ENCODE measurements around the gene RAB20.

The RAB20 gene

GRCh38 chr13:110529522-110530311 is 31.8 kb downstream of the RAB20 start:
- DNase-seq (ENCODE audit: low read depth) = no peak

GRCh38 chr13:110528911-110529310 is 32.6 kb downstream of the RAB20 start:
- DNase-seq (ENCODE audit: low read depth) = no peak

GRCh38 chr13:110528371-110528770 is 33.2 kb downstream of the RAB20 start:
- DNase-seq (ENCODE audit: low read depth) = peak; percentile 99

- peak; percentile 54 for DNase-seq (ENCODE audit: low read depth)
Measured at GRCh38 chr13:110525328-110526319, 35.9 kb downstream of the RAB20 start.

DNA sequence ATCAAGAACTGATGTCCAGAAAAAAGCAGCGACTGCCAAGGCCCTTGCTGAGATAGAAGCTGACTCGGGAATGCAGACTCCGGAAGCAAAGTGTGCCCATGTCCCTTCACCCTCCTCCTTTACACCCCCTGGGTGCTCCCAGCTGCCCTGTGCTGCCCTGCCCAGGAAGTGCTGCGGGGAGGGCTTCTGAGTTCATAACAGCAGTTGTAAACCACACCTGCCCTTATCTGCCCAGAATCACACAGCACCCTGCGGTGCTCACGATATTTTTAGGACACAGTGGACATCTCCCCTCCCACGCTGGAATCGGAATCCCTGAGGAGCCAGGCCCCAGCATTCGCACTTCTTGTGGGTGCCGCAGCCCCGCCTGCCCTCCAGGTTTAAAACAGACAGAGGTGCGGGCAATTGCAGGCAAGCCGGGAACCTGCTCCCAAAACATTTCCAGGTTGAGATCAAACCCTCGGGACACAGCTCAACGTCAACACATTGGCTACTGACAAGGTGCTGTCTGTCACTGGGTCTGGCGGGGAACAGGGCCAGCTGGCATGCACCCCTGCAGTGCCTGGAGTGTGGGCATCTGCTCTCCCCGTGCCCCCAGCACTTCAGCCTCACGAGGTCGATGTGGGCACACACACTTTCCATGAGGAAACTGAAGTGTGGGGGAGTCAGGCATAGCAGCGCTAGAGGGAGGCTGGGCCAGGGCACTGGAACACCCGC is 36.8 kb downstream of the RAB20 start:
- DNase-seq (ENCODE audit: low read depth) = no peak

GRCh38 chr13:110523838-110524540 is 37.5 kb downstream of the RAB20 start:
- DNase-seq (ENCODE audit: low read depth) = no peak

DNA sequence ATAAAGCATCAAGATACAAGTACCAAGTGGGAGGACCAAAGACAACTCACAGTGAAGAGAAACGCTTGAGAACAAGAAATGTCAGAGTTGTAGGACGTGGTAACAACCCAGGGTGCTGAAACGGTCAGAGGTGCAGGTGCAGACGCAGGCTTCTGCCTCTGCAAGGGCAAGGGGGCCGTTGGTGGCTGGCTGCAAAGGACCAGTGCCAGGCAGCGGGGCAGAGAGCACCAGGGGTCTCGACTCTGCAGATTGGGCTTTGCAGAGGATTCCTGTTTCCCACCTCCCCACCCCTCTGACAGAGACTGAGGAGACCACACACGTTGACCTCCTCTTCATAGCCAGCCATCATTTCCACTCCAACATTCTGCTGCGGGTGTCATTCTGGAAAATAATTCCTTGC is 38.3 kb downstream of the RAB20 start:
- DNase-seq (ENCODE audit: low read depth) = no peak

GRCh38 chr13:110522721-110523120 is 38.8 kb downstream of the RAB20 start:
- DNase-seq (ENCODE audit: low read depth) = no peak

- peak; percentile 78 for DNase-seq (ENCODE audit: low read depth)
Measured at GRCh38 chr13:110521946-110522345, 39.6 kb downstream of the RAB20 start.

- DNase-seq (ENCODE audit: low read depth) = no peak
Measured at GRCh38 chr13:110521296-110521680, 40.2 kb downstream of the RAB20 start.

DNA sequence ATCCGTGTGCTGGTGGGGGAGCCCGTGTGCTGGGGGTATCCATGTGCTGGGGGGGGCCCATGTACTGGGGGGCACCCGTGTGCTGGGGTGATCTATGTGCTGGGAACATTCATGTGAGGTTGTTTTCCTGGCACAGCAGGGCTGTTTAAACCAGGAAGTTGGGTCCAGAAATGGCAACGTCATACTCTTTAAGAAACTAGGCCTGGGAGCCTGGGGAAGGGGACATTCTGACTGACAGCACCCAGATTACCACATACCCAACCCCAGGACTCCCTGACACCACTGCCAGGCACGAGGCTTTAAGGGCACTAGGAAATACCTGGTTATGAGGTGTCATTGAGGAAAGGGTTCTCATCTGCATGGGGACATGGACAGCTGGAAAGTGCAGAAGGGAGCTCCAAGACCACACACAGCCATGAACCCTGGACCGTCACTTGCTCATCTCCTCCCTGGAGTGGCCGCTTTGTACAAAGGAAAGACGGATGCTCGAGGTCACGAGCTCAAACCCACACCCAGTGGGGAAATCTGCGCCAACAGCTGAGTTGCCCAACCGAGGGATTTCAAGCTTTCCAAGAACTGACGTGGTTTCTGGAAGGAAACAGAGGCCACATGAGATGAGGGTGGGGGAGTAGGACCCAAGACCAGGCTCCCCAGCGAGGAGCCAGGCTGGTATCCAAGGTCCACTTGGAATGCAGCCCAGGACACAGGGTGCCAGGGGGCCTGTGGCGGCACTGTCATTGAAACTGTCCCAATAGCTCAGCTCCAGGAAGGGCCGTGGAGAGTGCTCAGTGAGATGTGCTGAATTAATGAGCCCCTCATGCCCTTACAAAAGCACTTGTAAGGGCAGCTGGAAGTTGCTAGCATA is 40.9 kb downstream of the RAB20 start:
- DNase-seq (ENCODE audit: low read depth) = peak; percentile 98

DNA sequence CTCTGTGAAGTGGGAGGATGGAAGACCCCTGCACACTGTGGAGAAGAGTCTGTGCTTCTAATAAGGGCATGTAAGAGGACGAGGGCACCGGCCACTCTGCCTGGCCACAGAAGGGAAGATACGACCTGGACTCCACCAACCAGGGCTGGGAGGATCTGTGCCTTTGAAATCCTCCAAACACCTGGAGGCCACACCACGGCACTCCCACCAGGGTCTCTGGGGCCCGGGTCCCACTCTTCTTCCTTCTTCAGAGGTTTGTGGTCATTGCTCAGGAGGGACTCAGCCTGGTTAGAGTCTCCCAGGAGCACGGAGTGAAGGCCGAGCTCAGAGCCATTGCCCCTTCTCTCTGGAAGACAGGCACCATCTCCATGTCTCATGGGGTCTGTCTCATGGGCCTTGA is 42.0 kb downstream of the RAB20 start:
- no peak for DNase-seq (ENCODE audit: low read depth)

- DNase-seq (ENCODE audit: low read depth) = no peak
Measured at GRCh38 chr13:110519046-110519445, 42.5 kb downstream of the RAB20 start.

DNA sequence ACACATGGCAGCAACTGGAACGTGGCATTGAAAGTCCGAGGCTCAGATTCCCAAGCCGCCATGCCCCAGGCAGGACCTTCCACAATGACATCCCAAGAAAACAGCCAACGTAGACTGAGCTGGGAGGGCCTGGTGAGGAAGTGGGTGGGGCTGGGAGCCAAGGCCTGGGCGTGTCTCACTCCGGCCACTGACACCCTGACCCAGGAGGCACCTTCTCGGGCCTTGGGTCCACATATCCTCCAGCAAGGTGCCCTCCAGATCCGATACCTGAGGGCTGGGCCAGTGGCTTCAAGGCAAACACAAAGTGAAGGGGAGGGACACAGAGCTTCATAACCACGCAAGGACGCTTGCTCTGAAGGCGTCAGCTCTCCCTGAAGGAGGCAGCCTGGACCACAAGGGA is 43.0 kb downstream of the RAB20 start:
- DNase-seq (ENCODE audit: low read depth) = no peak

DNA sequence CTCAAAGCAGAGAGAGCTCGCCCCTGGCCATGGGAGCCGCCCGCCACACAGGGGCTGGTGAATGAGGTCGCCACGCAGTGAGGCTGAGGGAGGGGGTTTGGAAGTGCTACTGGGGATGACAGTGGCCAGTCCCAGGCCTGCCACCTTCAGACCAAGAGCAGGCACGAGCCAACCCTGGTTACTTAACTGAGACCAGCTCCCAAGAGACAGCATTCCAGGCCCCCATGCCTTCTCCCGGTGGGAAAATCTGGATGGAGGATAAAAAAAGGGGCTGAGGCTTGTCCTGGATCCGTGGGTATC is 43.3 kb downstream of the RAB20 start:
- no peak for DNase-seq (ENCODE audit: low read depth)

DNA sequence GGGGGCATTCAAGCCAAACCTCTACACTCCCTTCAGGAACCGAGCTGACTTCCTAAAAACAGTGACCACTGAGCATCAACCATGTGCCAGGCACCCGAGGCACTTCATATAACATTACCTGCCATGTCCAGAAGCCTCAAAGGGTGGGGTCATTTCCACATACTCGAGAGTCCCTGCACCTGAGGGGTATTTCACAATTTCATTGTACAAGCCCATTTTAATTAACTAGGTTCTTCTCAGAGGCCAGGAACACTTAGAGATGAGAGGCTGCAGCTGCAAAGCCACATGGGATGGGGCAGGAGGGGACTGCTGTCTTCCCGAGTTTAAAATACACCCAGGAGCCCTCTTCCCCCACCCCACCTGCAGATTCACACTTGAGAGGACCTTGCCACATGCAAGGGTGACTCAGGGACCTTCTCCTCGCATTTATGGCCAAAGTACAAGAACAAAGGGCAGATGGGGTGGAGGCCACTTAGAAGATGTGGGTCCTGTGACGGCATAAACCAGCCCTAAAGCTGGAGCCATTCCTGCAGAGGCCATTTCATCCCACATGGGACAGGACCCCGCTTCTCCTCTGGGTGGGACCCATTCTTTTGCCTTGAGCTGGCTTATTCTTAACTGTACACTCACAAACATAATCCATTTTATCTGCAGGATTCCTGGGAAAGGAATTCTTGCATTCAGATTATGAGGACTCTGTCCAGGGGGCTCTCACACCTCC is 43.9 kb downstream of the RAB20 start:
- DNase-seq (ENCODE audit: low read depth) = no peak

GRCh38 chr13:110516500-110516899 is 45.0 kb downstream of the RAB20 start:
- DNase-seq (ENCODE audit: low read depth) = no peak

- no peak for DNase-seq (ENCODE audit: low read depth)
Measured at GRCh38 chr13:110512198-110512740, 49.3 kb downstream of the RAB20 start.

- DNase-seq (ENCODE audit: low read depth) = no peak
Measured at GRCh38 chr13:110511509-110512181, 49.9 kb downstream of the RAB20 start.
